Activated CD8-positive, alpha-beta memory T cell treated with anti-CD3 and anti-CD28 coated beads, Interleukin-2, amount 50 U/mL, for 24 hours (primary cell): Measurements from ENCODE around the gene DLG1.
"Not testable (repeated sequence)": the region's sequence is repeated elsewhere in the genome, so short reads cannot be mapped to it uniquely, and the experiment has no call there.

Source experiments
- DNase-seq: peaks from one replicate; pipeline ENCODE4 v3.0.0-alpha.2; 2020; ENCODE audit errors: extremely low read depth

Gene DLG1

DNA sequence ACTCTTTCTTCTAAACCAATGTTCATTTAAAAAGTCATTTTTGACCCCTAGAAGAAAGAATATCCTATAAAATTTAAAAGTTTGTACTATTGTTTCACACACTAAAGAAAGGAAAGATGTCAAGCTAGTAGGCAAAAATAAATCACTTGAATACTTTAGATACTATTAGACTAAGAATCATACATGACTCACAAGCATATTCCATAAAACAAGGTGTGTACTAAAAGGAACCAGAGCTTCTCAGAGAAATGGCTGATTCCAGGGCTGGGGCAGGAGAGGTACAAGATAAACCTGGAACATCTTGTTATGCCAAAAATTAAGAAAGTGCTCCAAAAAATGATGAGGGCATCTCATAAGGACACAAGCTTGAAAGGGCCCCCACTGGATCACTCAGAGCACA lies 8.7 kb downstream of the DLG1 start:
- no peak for DNase-seq

DNA sequence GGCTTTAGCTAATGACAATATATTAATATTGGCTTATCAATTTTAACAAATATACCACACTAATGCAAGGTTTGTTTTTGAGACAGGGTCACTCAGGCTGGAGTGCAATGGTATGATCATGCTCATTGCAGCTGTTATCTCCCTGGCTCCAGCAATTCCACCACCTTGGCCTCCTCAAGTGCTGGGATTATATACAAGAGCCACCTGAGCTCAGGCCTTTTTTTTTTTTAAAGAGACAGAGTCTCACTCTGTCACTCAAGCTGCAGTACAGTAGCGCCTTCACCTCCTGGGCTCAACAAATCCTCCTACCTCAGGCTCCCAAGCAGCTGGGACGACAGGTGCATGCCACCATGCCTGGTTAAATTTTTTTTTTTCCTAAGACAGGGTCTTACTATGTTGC lies 11.7 kb downstream of the DLG1 start:
- no peak for DNase-seq

DNA sequence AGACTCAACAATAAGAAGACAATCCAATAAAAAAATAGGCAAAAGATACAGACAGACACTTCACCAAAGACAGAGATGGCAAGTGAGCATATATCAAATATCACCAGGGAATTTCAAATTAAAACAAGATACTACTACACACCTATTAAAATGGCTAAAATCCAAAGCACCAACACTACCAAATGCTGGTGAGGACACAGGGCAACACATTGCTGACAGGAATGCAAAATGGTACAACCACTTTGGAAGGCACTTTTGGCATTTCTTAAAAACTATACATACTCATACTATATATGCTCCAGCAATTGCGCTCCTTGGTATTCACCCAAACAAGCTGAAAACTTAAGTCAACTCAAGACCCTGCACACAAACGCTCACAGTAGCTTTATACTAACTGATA lies 12.9 kb downstream of the DLG1 start:
- DNase-seq, result no peak

DNA sequence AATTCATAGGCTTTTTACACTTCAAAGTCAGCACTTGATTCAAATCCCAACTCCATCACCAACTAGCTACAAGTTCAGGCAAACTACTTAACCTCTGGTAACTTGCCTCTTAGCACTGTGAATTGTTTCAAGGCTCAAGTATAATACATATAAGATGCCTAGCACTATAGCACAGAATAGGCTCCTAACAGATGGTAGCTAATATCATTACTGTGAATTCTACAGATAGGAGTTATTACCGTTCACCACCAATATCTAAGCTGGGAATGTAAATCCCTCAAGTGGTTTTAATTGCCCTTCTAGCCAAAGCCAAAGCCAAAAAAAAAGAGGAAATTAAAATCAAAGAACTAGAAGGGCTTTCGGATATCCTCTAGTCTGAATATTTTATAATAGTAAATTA lies 15.4 kb downstream of the DLG1 start:
- DNase-seq, result no peak

DNA sequence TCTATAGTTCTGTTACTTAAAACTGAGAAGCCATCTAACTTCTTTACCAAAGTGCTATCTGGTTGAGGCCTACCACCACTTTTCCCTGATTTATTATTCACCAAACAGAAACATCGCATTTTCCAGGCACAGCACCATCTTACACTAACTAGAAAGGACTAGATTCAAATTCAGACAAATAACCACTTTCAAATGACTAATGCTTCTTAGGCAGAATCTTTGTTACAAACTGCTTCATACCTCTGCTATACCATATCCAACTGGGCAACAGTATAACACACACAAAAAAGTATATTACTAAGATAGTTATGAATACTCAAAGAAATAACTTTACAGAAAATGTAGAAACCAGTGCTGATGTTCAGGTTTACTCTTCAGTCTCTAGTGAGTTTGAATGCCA lies 16.6 kb downstream of the DLG1 start:
- DNase-seq, result no peak

DNA sequence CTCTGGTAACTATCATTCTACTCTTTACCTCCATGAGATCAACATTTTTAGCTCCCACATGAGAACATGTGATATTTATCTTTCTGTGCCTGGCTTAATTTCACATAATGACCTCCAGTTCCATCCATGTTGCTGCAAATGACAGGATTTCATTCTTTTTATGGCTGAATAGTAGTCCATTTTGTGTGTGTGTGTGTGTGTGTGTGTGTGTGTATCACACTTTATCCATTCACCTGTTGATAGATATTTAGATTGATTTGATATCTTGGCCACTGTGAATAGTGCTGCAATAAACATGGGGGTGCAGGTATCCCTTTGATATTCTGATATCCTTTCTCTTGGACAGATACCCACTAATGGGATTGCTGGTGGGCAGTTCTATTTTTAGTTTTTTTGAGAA lies 18.3 kb downstream of the DLG1 start:
- DNase-seq, result no peak

DNA sequence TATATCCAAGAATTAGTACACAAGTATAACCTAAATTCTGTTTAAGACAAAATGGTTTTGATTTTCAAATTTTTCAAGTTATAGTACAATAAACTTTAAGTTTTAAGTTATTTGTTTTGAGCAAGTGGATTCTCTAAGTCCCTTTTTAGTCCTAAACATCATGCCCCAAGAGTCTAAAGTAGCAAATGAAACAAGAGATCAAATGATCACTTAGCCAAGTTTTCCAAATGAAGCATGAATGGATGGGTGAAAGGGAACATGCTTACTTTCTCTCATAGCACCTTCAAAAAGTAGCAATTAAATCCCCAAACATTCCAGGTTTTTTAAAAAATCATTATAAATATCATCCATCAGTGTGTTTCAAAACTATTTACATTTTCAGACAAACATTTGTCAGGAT lies 19.5 kb downstream of the DLG1 start:
- no peak for DNase-seq

DNA sequence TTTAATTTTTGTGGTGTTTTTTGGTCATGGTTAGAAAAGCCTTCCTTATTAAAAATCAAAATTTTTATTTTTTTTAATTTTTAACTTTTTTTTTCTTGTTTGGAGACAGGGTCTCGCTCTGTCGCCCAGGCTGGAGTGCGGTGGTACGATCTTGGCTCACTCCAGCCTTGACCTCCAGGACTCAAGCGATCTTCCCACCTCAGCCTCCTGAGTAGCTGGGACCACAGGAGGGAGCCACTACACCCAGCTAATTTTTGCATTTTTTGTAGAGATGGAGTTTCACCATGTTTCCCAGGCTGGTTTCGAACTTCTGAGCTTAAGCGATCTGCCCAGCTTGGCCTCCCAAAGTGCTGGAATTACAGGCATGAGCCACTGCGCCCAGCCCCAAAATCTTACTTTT lies 21.6 kb downstream of the DLG1 start:
- not testable (repeated sequence) for DNase-seq

DNA sequence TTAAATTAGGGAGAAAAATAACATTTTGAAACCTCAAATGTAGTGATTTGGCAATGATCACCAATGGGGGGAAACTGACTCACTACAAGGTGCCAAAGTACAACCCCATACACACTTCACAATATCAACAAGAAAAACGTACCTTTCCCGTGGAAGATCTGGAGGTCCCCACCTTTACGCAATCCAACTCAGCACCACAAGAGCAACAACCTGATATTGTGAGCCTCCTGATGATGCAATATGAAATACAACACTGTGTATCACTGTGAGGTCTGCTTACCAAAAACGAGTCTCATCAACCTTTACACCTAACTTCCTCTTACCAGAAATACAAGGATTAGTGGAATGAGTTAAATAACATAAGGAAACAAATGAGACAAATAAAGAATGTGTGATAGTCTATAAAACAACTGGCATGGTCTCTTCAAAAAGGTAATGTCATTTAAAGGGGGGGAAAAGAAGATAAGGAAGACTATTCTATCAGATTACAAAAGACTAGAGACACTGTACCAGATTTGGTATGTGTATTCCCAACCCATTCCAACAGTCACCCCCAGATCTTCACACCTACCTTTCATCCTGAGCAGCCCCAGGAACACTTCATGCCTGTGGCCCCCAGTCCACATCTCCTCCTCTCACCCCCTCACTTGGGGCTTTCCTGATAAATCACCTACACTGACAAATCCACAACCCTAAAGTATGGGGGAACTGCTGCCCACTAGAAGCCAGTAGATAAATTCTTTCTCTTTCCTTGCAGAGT lies 27.7 kb downstream of the DLG1 start:
- DNase-seq, result no peak

DNA sequence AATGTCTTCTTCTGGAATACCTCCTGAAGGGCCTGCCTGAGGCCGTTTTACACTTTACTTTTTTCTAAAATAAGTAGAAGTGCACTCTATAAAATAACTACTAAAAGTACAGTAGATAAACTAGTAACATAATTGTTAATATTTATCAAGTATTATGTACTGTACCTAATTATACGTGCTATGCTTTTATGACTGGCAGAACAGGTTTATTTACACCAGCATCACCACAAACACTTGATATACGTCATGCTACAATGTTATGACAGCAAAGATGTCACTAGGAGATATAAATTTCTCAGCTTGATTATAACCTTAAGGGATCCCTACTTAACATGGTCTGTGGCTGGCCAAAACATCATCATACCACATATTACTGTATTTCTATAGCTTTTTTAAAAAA lies 29.4 kb downstream of the DLG1 start:
- no peak for DNase-seq

DNA sequence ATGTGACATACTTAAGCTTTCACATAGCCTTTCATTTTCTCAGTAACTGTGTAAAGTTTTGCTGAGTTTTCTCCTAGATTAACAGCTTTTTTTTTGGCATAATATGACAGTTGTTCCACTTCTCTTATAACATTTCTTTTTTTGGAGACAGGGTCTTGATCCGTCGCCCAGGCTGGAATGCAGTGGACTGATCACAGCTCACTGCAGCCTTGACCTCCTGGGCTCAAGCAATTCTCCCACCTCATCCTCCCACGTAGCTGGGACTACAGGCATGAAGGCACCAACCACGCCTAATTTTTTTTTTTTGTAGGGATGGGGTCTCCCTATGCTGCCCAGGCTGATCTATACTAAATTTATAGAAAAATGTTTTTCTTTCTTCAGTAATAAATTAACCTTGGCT lies 30.1 kb downstream of the DLG1 start:
- DNase-seq, result no peak

DNA sequence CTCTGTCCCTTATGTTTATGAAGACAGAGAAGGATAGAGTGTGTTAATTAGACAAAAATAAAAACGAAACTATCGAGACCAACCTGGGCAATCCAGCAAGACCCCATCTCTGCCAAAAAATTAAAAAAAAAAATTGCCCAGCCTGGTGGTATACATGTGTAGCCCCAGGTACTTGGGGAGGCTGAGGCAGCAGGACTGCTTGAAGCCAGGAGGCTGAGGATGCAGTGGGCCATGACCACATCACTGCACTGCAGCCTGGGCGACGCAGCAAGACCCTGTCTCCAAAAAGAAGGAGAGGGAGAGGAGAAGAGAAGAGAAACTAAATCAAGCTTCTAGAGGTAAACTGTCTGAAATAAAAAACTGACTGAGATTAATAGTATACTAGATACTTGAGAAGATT lies 32.1 kb downstream of the DLG1 start:
- no peak for DNase-seq

DNA sequence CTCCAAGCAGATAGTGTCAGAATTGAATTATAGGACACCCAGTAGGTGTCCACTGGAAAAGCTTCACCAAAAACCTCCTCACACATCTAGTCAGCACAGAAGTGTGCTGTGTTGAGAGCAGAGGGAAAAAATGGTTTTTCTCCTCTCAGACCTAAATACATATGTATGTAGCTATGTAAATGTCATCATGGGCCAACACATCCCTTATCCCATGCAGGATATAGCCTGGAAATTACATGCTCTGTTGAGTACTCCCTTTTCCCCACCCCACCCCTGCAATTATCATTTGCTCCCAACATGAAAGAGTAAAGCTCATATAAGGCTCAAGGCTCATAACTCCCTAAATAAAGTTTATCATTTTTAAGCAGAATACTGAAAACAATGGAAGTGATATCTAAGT lies 35.7 kb downstream of the DLG1 start:
- DNase-seq, result no peak

DNA sequence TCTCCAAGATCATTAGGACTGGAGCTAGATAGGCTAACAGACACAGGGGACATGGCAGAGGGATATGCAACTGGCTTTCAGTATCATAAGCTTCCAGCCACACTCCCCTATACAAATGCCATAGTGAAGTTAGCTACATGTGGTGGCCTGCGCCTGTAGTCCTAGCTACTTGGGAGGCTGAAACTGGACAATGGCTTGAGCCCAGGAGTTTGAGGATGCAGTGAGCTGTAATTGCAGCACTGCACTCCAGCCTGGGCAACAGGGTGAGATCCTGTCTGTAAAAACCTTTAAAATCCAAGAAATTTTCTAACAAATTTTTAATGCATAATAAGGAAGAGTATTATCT lies 37.3 kb downstream of the DLG1 start:
- DNase-seq, result no peak

DNA sequence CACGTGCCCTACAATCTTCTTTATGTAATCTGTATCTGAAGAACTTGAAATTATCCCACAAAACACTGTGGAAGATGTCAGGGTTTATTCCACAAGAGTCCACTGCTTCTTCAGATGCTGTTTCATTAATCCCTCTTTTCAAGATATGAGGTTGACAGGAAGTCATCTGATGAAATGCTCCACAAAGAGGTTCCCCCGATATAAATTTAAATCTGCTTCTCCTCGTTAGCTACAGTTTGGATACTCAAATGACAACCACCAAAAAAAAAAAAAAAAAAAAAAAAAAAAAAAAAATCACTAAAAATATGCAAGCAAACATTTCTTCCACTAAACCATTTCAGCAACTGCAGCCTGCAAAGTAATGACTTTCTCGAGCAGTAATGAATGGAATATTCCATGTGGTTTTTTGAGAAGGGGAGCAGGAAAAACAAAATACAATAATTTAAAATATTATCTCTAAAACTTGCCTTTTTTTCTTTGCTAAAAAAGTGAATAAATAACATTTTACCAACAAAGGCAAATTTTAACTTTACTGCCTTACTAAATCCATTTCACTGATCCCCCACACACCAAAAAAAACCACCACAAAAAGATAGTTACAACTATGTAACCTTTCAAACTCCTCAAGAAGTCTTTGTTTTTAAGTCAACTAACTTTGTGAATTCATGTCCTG lies 37.8 kb downstream of the DLG1 start:
- DNase-seq, result no peak

DNA sequence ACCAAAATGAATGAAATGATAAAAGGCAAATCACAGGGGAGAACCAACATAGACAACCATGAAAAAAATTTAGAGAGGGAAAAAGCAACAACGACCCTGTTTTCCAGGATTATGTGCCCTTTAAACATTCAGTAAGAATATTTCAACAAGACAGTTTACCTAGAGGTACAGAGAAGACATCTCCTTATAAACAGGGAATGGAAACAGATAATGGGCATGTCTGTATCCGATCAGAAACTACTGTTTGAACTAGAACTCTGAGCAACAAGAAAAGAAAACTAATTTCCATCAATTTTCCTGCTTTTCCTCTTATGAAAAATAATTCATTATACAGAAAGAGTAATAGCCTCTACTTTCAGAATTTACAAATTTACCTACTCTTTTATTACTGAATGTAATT lies 39.3 kb downstream of the DLG1 start:
- DNase-seq, result no peak

DNA sequence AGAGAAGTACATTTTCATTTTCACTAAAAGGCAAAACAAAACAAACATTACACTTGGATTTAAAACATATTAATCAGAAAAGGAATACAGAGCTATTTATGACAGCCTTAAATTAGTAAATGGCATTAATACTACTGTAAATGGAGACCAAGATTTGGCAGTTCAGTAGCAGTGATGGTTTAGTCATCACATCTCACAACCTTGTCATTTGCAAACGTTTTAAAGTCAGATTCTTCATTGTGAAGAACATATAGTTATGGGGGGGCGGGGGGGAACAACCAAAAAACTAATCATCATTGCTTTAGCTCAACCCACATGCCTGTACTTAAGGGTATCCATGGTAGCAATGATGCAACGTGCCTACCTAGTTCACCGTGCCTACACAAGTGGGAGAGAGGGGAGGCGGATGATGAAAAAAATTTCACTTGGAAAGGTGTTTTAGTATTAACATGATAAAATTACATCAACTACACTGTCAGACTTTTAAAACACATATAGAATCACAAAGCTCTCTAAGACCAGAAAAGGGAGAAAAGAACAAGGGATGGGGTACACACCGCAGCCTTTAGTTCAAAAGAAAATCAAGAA lies 40.1 kb downstream of the DLG1 start:
- DNase-seq, result no peak

DNA sequence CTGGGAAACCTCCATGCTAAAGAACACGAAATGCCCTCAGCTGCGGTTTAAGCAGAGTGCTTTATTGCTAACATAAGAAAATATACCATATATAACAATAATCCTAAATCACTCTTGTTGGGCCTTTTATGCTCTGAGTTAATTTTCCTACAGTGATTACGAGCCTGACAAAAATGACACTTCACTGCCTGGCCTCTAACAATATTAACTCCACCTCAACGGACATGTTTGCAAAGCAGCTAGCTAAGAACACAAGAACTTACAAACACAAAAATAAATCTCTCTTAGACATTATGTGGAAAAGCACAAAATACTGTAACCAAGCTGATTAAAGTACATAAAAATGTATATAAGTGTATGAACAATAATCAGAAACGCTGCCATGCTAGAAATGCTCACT lies 40.7 kb downstream of the DLG1 start:
- DNase-seq, result no peak

DNA sequence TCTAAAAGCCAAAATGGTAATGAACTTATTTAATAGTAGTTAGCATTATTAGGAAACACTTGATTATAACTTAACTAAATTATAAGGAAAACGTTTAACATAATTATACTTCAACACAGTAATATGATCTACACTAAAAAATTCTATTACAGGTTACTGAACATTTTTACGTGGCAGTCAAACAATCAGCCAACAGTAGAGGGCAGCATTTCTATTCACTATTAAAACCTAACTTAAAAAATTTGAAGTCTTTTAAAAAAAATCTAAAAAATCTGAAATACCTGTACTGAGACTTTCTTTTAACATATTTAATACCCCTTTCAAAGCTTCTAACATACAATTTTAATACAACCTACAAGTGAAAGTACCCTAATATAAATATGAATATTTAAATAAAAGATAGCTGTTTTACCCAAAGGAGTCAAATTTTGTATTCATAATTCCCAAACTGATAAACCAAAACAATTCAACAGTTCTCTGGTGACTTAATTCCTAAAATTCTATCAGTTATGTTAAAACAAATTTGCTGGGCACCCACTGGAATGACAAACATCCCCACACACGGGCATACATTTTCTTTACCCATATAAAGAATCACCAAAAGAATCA lies 41.5 kb downstream of the DLG1 start:
- DNase-seq, result no peak

DNA sequence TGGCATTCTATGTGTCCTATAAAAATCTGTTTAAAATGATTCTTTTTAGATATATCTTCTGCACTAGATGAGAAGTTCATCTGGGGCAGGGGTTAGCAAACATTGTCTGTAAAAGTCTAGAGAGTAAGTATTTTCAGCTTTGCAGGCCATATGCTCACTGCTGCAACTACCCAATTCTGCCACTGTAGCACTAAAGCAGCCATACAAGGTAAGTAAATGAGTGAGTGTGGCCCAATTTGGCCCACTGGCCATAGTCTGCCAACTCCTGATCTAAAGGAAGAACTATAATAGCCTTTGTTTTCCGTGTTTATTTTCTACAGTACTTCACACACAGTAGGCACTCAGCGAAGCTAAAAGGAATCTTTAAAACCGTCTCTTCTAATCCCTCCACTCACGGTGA lies 42.3 kb downstream of the DLG1 start:
- DNase-seq, result no peak

DNA sequence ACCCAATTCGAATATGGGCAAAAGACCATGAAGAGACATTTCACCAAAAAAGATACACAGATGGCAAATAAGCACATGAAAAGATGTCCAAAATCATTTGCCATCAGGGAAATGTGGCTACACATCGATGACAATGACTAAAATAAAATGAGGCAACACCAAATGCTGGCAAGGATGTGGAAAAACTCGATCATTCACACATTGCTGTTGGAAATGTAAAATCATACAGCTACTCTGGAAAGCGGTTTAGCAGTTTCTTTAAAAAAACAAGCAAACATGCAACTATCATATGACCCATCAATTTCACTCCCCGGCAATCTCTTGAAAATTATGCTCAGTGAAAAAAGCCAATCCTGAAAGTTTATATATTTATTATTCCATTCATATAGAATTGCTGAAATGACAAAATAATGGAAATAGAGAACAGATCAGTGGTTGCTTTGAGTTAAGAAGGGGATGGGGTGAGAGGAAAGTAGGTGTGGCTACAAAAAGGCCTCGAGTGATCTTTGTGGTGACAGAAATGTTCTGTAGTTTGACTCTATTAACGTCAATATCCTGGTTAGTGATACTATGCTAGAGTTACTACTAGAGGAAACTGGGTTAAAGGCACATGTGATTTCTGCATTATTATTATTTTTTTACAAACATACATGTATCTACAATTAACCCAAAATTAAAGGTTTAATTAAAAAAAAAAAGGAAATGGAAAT lies 45.0 kb downstream of the DLG1 start:
- DNase-seq, result no peak

DNA sequence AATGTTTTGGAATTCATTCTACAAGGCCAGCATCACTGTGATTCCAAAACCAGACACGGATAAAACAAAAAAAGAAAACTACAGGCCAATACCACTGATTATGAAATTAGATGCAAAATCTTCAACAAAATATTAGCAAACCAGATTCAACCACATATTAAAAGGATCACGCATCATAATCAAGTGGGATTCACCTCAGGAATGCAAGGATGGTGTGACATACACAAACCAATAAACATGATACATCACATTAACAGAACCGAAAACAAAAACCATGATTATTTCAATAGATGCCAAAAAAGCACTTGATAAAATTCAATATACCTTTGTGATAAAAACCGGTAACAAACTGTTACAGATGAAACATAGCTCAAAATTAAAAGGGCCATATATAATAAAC lies 48.9 kb downstream of the DLG1 start:
- no peak for DNase-seq

DNA sequence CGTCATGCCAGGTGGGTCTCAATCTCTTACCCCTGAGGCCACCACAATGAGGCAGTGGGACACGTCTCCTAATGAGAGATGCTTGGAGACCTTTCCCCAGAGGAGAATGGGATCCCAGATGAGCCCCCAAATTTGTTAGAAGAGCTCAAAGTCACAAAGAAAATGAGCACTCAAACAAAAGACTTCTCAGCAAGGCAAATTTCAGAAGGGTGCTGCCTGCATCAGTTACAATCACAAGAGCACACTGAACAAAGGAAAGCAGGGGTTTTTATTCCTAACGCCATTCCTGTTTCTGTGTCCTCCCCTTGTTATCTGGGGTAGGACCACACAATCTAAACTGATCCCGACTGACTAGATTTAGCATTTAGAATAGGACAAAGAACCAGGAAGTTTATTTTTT lies 50.1 kb downstream of the DLG1 start:
- DNase-seq, result no peak
